A549 (cell line): ENCODE data around the gene CHAMP1. TPM values are rescaled to one million over a fixed set of nuclear protein-coding genes. Genes with fewer than 3 reads are reported as not detected.

ENCODE experiments used
- ATAC-seq, 2 experiments: fragments of 200-7000 bp in 1 of 2; fragments of >200 bp in 1 of 2; cut with Nextera tagmentation in 1 of 2; cut with Tn5 transposase in 1 of 2; 3 replicates each; pipeline versions ENCODE4 v1.8.0 to v1.9.1; 2018 to 2020; ENCODE audit warnings: mild to moderate bottlenecking in 1 of 2, moderate library complexity in 1 of 2
- CTCF ChIA-PET: fragments of 300-600 bp; sonication (Branson Sonifier 250); formaldehyde crosslinking; extraction: SDS; loops from one replicate; lab custom pipeline; 2021; ENCODE audit warnings: antibody characterized with exemption, inconsistent platforms; lab: Yijun Ruan, JAX
- POLR2A ChIA-PET: fragments of 350-600 bp; formaldehyde crosslinking; extraction: SDS; loops from one replicate; lab custom pipeline; 2021; ENCODE audit warnings: antibody characterized with exemption, inconsistent platforms; lab: Yijun Ruan, JAX
- DNase-seq, 2 experiments: peaks; one replicate each; pipeline versions ENCODE4 v3.0.0 to v3.0.0-alpha.2; 2011 to 2016; ENCODE audit warnings: low read depth in 1 of 2, low spot score in 1 of 2
- FAIRE-seq: peaks from 2 replicates; lab custom pipeline; 2011; peaks lifted over from hg19 to GRCh38; lab: Jason Lieb, UNC
- H3K27ac ChIP-seq, 2 experiments: fragments of >200 bp; sonication (Bioruptor Twin); formaldehyde crosslinking; 3 replicates each; pipeline ENCODE4 v1.5.1; 2016 to 2017
- H3K4me1 ChIP-seq: fragments of >200 bp; sonication (Bioruptor Twin); formaldehyde crosslinking; 3 replicates; pipeline ENCODE4 v1.6.1; 2016
- H3K4me2 ChIP-seq: fragments of >200 bp; sonication (Bioruptor Twin); formaldehyde crosslinking; 3 replicates; pipeline ENCODE4 v1.6.1; 2016
- H3K4me3 ChIP-seq: fragments of >200 bp; sonication (Bioruptor Twin); formaldehyde crosslinking; 3 replicates; pipeline ENCODE4 v1.5.1; 2016
- H3K9me3 ChIP-seq: fragments of >200 bp; sonication (Bioruptor Twin); formaldehyde crosslinking; 3 replicates; pipeline ENCODE4 v1.6.1; 2016
- BHLHE40 ChIP-seq: IDR thresholded peaks from 2 replicates; pipeline ENCODE4 v1.6.1; 2012; ENCODE audit warnings: low read depth, low read length, inconsistent platforms
- CBX2 ChIP-seq: fragments of 200-600 bp; sonication (generic); IDR thresholded peaks from 2 replicates; pipeline ENCODE4 v1.6.1; 2016; ENCODE audit warnings: low read depth, mild to moderate bottlenecking, borderline replicate concordance
- CBX8 ChIP-seq: fragments of 200-600 bp; sonication (generic); IDR thresholded peaks from 2 replicates; pipeline ENCODE4 v1.6.1; 2016
- CEBPB ChIP-seq, 2 experiments: fragments of >200 bp in 1 of 2; sonication (Bioruptor Twin) in 1 of 2; formaldehyde crosslinking in 1 of 2; IDR thresholded peaks; 2 replicates each; pipeline ENCODE4 v1.6.1; 2012 to 2016
- CHD2 ChIP-seq: fragments of 150-350 bp; IDR thresholded peaks from 2 replicates; pipeline ENCODE4 v1.6.1; 2014; ENCODE audit warnings: low read length; ENCODE audit not compliant: partially characterized antibody
- CHD4 ChIP-seq: fragments of 200-600 bp; sonication (generic); IDR thresholded peaks from 2 replicates; pipeline ENCODE4 v1.6.1; 2016; ENCODE audit warnings: antibody characterized with exemption, mild to moderate bottlenecking, borderline replicate concordance
- EHMT2 ChIP-seq: fragments of 200-600 bp; sonication (generic); IDR thresholded peaks from 2 replicates; pipeline ENCODE4 v1.6.1; 2016; ENCODE audit warnings: antibody characterized with exemption, low read depth, mild to moderate bottlenecking, moderate library complexity
- ESRRA ChIP-seq: fragments of 150-350 bp; IDR thresholded peaks from 2 replicates; pipeline ENCODE4 v1.6.1; 2014; ENCODE audit warnings: mild to moderate bottlenecking, low read length, borderline replicate concordance
- FOSB ChIP-seq: fragments of 250-450 bp; sonication (Bioruptor Pico); IDR thresholded peaks from 2 replicates; pipeline ENCODE4 v1.5.0; 2020; ENCODE audit warnings: mild to moderate bottlenecking, moderate library complexity
- FOXS1 ChIP-seq: fragments of 250-450 bp; sonication (Bioruptor Pico); IDR thresholded peaks from 2 replicates; pipeline ENCODE4 v1.5.0; 2020; ENCODE audit warnings: mild to moderate bottlenecking, moderate library complexity
- GATA3 ChIP-seq: IDR thresholded peaks from 2 replicates; pipeline ENCODE4 v1.6.1; 2012; ENCODE audit warnings: borderline replicate concordance
- HDAC2 ChIP-seq: fragments of 200-600 bp; sonication (generic); IDR thresholded peaks from 2 replicates; pipeline ENCODE4 v1.6.1; 2016
- HOXB5 ChIP-seq: fragments of 250-450 bp; sonication (Bioruptor Pico); IDR thresholded peaks from 2 replicates; pipeline ENCODE4 v1.5.0; 2020; ENCODE audit warnings: mild to moderate bottlenecking, moderate library complexity
- JUN ChIP-seq, 2 experiments: fragments of >200 bp; sonication (Bioruptor Twin); formaldehyde crosslinking; IDR thresholded peaks; 2 replicates in 1 of 2; 3 replicates in 1 of 2; pipeline ENCODE4 v1.6.1; 2016 to 2017
- KDM5A ChIP-seq: fragments of 200-600 bp; sonication (generic); IDR thresholded peaks from 2 replicates; pipeline ENCODE4 v1.6.1; 2016; ENCODE audit warnings: antibody characterized with exemption, mild to moderate bottlenecking
- MAFK ChIP-seq: fragments of 450-650 bp; IDR thresholded peaks from 2 replicates; pipeline ENCODE4 v1.6.1; 2014; ENCODE audit not compliant: partially characterized antibody
- MYC ChIP-seq: IDR thresholded peaks from 2 replicates; pipeline ENCODE4 v1.6.1; 2012; ENCODE audit warnings: mild to moderate bottlenecking, inconsistent platforms, low read length, improper control_type of control experiment, borderline replicate concordance
- PHF8 ChIP-seq: fragments of 200-600 bp; sonication (generic); IDR thresholded peaks from 2 replicates; pipeline ENCODE4 v1.6.1; 2016; ENCODE audit warnings: low read depth, mild to moderate bottlenecking, antibody characterized with exemption, moderate library complexity, borderline replicate concordance
- POLR2A ChIP-seq: IDR thresholded peaks from 2 replicates; pipeline ENCODE4 v1.6.1; 2012; ENCODE audit warnings: mild to moderate bottlenecking, low read length
- RAD21 ChIP-seq, 2 experiments: fragments of >200 bp in 1 of 2; sonication (Bioruptor Twin) in 1 of 2; formaldehyde crosslinking in 1 of 2; IDR thresholded peaks in 1 of 2; conservative IDR thresholded peaks in 1 of 2; 2 replicates in 1 of 2; 3 replicates in 1 of 2; pipeline ENCODE4 v1.6.1; 2012 to 2018; ENCODE audit warnings: inconsistent platforms in 1 of 2
- RARB ChIP-seq: fragments of 250-450 bp; sonication (Bioruptor Pico); IDR thresholded peaks from 2 replicates; pipeline ENCODE4 v1.8.0; 2021; ENCODE audit warnings: mild to moderate bottlenecking, moderate library complexity
- SREBF2 ChIP-seq: fragments of 450-650 bp; IDR thresholded peaks from 2 replicates; pipeline ENCODE4 v1.6.1; 2014; ENCODE audit warnings: mild to moderate bottlenecking, moderate library complexity
- TFCP2L1 ChIP-seq: fragments of 250-450 bp; sonication (Bioruptor Pico); IDR thresholded peaks from 2 replicates; pipeline ENCODE4 v1.5.0; 2021; ENCODE audit warnings: mild to moderate bottlenecking
- WGBS: methylation state at CpG from one replicate; pipeline ENCODE4 v1.1.6; 2017; ENCODE audit errors: missing lambda C conversion rate; 5-methylcytosine and 5-hydroxymethylcytosine counted together
- polyA plus RNA-seq, 4 experiments: library from polyadenylated mRNA; depleted of rRNA in 3 of 4; stranded (reverse); fragments of >200 nt; fragmentation: RNase III in 1 of 4; extraction: RNeasy Plus Mini Kit Qiagen cat#74134 plus additional on column Dnase treatment in 1 of 4; gene quantifications; 2 replicates in 3 of 4; 3 replicates in 1 of 4; pipeline ENCODE4 v1.2.3, GENCODE V29; 2011 to 2017
- TF ChIP-seq, protein P1 (sequence below): IDR thresholded peaks from 2 replicates; pipeline ENCODE4 v1.6.1; 2012; ENCODE audit warnings: low read depth, borderline replicate concordance
- TF ChIP-seq, protein P2 (sequence below): IDR thresholded peaks from 2 replicates; pipeline ENCODE4 v1.6.1; 2012

CHAMP1 gene
- polyA plus RNA-seq, 2 of the 4 experiments (the other 2 are of a cell fraction): 18.0 to 40.8 TPM

DNA sequence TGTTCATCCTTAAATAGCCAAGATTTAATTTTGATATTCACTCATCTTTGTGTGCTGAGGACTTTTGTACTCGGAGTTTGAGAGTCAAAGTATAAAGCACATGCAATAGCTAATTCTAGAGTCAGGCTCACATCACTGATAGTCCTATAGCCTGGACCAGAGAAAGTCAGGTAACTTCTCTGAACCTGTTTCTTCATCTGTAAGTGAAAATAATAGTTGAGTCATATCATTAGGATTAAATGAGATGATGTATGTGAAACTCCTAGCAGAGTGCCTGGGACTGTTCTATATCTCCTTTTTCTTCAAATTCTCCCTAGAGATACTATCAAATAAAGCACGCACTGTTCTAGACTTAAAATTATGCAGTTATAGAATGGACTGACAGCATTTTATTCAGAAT is 9.0 kb downstream of the CHAMP1 start:
- Histone ChIP-seq H3K4me1 (no peaks in the 10 kb centered on the region), H3K9me3 (no peaks in the 10 kb centered on the region), H3K27ac (no peak overlapping the region), H3K4me3 (no peak overlapping the region), H3K4me2 (no peak overlapping the region)
- DNase-seq: no peak
- no peak for ATAC-seq
- POLR2A ChIA-PET: no interaction called here
- no peak for FAIRE-seq
- TF ChIP-seq RARB (CRISPR knock-in tag) (no peak), SREBF2 (no peak), CEBPB (IDR thresholded peaks at IDR 0.05) (no peak), GATA3 (no peak), ESRRA (no peak)
- TF ChIP-seq, protein P1, sequence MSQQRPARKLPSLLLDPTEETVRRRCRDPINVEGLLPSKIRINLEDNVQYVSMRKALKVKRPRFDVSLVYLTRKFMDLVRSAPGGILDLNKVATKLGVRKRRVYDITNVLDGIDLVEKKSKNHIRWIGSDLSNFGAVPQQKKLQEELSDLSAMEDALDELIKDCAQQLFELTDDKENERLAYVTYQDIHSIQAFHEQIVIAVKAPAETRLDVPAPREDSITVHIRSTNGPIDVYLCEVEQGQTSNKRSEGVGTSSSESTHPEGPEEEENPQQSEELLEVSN: no peak
- WGBS: 98% methylated on average over 2 of the region's 2 CpGs
- CTCF ChIA-PET: no interaction called here

DNA sequence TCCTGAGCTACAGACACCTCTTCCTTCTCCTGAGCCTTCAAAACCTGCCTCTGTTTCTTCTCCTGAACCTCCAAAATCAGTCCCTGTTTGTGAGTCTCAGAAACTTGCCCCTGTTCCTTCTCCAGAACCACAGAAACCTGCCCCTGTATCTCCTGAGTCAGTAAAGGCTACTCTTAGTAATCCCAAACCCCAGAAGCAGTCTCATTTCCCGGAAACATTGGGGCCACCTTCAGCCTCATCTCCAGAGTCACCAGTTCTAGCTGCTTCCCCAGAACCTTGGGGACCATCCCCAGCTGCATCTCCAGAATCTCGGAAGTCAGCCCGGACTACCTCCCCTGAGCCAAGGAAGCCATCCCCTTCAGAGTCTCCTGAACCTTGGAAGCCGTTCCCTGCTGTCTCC is 10.0 kb downstream of the CHAMP1 start:
- DNase-seq (no peak), ATAC-seq (no peak), FAIRE-seq (no peak)
- H3K27ac ChIP-seq: no peak overlapping the region
- no peak overlapping the region for H3K4me2 ChIP-seq
- ChIA-PET CTCF (interaction anchor here (2.6 kb wide), 1 partner anchor 17 kb away, joined by 8 read pairs; no protein-coding TSS in a partner anchor), POLR2A (no interaction called here)
- H3K4me1 ChIP-seq: no peaks in the 10 kb centered on the region
- WGBS: 79% methylated on average over 4 of the region's 4 CpGs
- no peak overlapping the region for H3K4me3 ChIP-seq
- no peaks in the 10 kb centered on the region for H3K9me3 ChIP-seq
- TF ChIP-seq EHMT2: no peak
- no peak for TF ChIP-seq HOXB5
- TF ChIP-seq MAFK: no peak
- TF ChIP-seq JUN (IDR thresholded peaks at IDR 0.05): no peak
- TF ChIP-seq GATA3: no peak
- TF ChIP-seq RAD21 (conservative IDR thresholded peaks at IDR 0.05 in 1 of 2, IDR thresholded peaks at IDR 0.05 in 1 of 2): no peak
- no peak for TF ChIP-seq KDM5A
- no peak for TF ChIP-seq HDAC2
- TF ChIP-seq PHF8: no peak
- no peak for TF ChIP-seq CBX8
- TF ChIP-seq CBX2: no peak
- TF ChIP-seq, protein P2, sequence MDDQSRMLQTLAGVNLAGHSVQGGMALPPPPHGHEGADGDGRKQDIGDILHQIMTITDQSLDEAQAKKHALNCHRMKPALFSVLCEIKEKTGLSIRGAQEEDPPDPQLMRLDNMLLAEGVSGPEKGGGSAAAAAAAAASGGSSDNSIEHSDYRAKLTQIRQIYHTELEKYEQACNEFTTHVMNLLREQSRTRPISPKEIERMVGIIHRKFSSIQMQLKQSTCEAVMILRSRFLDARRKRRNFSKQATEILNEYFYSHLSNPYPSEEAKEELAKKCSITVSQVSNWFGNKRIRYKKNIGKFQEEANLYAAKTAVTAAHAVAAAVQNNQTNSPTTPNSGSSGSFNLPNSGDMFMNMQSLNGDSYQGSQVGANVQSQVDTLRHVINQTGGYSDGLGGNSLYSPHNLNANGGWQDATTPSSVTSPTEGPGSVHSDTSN: no peak
- TF ChIP-seq CEBPB (IDR thresholded peaks at IDR 0.05): no peak
- no peak for TF ChIP-seq FOXS1 (CRISPR knock-in tag)
- TF ChIP-seq SREBF2: no peak

DNA sequence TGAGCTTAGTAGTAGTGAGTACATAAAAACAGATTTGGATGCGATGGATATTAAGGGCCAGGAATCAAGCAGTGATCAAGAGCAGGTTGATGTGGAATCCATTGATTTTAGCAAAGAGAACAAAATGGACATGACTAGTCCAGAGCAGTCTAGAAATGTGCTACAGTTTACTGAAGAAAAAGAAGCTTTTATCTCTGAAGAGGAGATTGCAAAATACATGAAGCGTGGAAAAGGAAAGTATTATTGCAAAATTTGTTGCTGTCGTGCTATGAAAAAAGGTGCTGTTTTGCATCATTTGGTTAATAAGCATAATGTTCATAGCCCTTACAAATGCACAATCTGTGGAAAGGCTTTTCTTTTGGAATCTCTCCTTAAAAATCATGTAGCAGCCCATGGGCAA is 11.4 kb downstream of the CHAMP1 start:
- TF ChIP-seq MYC (no peak), CHD2 (no peak), MAFK (no peak), BHLHE40 (no peak)
- ATAC-seq (no peak), FAIRE-seq (no peak), DNase-seq (no peak)
- ChIA-PET CTCF (interaction anchor here (1.2 to 2.6 kb wide), 3 partner anchors 10 to 16 kb away, joined by 7 to 8 read pairs (median 8); no protein-coding TSS in a partner anchor), POLR2A (no interaction called here)
- no peak overlapping the region for H3K4me3 ChIP-seq
- no peak overlapping the region for H3K27ac ChIP-seq
- H3K4me2 ChIP-seq: no peak overlapping the region
- 95% methylated on average over 3 of the region's 3 CpGs for WGBS
- H3K4me1 ChIP-seq: no peaks in the 10 kb centered on the region
- H3K9me3 ChIP-seq: no peaks in the 10 kb centered on the region

DNA sequence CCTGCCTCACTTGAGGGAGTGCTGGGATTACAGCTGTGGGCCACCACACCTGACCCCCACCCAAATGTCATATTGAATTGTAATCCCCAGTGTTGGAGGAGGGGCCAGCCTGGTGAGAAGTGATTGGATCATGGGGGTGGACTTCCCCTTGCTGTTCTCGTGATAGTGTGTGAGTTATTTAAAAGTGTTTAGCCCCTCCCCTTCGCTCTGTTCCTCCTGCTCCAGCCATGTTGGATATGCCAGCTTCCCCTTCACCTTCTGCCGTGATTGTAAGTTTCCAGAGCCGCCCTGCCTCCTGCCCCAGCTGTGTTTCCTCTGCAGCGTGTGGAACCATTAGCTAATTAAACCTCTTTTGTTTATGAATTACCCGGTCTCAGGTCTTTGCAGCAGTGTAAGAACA is 13.7 kb downstream of the CHAMP1 start:
- Histone ChIP-seq H3K4me2 (no peak overlapping the region), H3K4me1 (no peaks in the 10 kb centered on the region), H3K9me3 (no peaks in the 10 kb centered on the region), H3K4me3 (no peak overlapping the region), H3K27ac (no peak overlapping the region)
- no peak for ATAC-seq
- TF ChIP-seq PHF8: no peak
- no peak for TF ChIP-seq CBX8
- TF ChIP-seq, protein P2: no peak
- TF ChIP-seq ESRRA: no peak
- TF ChIP-seq TFCP2L1: no peak
- no peak for TF ChIP-seq FOSB
- TF ChIP-seq, protein P1: no peak
- TF ChIP-seq MYC: no peak
- TF ChIP-seq RAD21 (conservative IDR thresholded peaks at IDR 0.05 in 1 of 2, IDR thresholded peaks at IDR 0.05 in 1 of 2): no peak
- TF ChIP-seq HDAC2: no peak
- TF ChIP-seq POLR2A: no peak
- TF ChIP-seq GATA3: no peak
- TF ChIP-seq CHD4: no peak
- CTCF ChIA-PET: interaction anchor here (1.3 to 2.2 kb wide), 2 partner anchors 11 to 13 kb away, joined by 6 to 8 read pairs; no protein-coding TSS in a partner anchor
- 93% methylated on average over 6 of the region's 6 CpGs for WGBS
- POLR2A ChIA-PET: no interaction called here
- FAIRE-seq: no peak
- DNase-seq: no peak
